Keratinocyte (primary cell): ENCODE measurements around the gene GANC. TPM values are rescaled to one million over a fixed set of nuclear protein-coding genes. Genes with fewer than 3 reads are reported as not detected.
"Not testable (repeated sequence)": the region's sequence is repeated elsewhere in the genome, so short reads cannot be mapped to it uniquely, and the experiment has no call there.

Experiments used
- DNase-seq: peaks from one replicate; pipeline ENCODE4 v3.0.0-alpha.2; 2011; ENCODE audit warnings: low read depth, missing footprints, low spot score
- FAIRE-seq: peaks from 2 replicates; lab custom pipeline; 2011; peaks lifted over from hg19 to GRCh38; lab: Jason Lieb, UNC
- H2AFZ ChIP-seq: 2 replicates; pipeline ENCODE4 v1.6.0; 2012; ENCODE audit warnings: low read length, control low read depth, inconsistent platforms; ENCODE audit not compliant: control insufficient read depth
- H3K27ac ChIP-seq: 2 replicates; pipeline ENCODE4 v1.5.1; 2011; ENCODE audit warnings: low read length; ENCODE audit not compliant: control insufficient read depth, insufficient read depth
- H3K27me3 ChIP-seq: 3 replicates; pipeline ENCODE4 v1.6.0; 2011; ENCODE audit warnings: low read length; ENCODE audit not compliant: control insufficient read depth, insufficient read depth; ENCODE audit errors: extremely low read depth
- H3K36me3 ChIP-seq, 2 experiments: 2 replicates in 1 of 2; 3 replicates in 1 of 2; pipeline ENCODE4 v1.5.1; 2011; ENCODE audit warnings: low read length in 2 of 2, mild to moderate bottlenecking in 1 of 2; ENCODE audit not compliant: control insufficient read depth in 2 of 2, insufficient read depth in 2 of 2; ENCODE audit errors: extremely low read depth in 1 of 2
- H3K4me1 ChIP-seq: 3 replicates; pipeline ENCODE4 v1.5.1; 2011; ENCODE audit warnings: low read length; ENCODE audit not compliant: control insufficient read depth, insufficient read depth; ENCODE audit errors: extremely low read depth
- H3K4me2 ChIP-seq: 3 replicates; pipeline ENCODE4 v1.6.0; 2011; ENCODE audit warnings: low read depth, low read length; ENCODE audit not compliant: control insufficient read depth, insufficient read depth; ENCODE audit errors: extremely low read depth
- H3K4me3 ChIP-seq, 3 experiments: fragments of 200-600 bp in 1 of 3; sonication (generic) in 1 of 3; 2 replicates in 2 of 3; 3 replicates in 1 of 3; pipeline ENCODE4 v1.5.1; 2011 to 2016; ENCODE audit warnings: low read length in 3 of 3, mild to moderate bottlenecking in 3 of 3, control low read depth in 2 of 3, inconsistent platforms in 1 of 3, low read depth in 1 of 3, mixed read lengths in 1 of 3, mixed run types in 1 of 3, moderate library complexity in 1 of 3; ENCODE audit not compliant: control insufficient read depth in 2 of 3, insufficient read depth in 2 of 3; ENCODE audit errors: extremely low read depth in 1 of 3
- H3K79me2 ChIP-seq: 2 replicates; pipeline ENCODE4 v1.6.0; 2012; ENCODE audit warnings: low read length; ENCODE audit not compliant: control insufficient read depth, insufficient read depth
- H3K9ac ChIP-seq: 3 replicates; pipeline ENCODE4 v1.6.0; 2011; ENCODE audit warnings: low read length; ENCODE audit not compliant: control insufficient read depth, insufficient read depth; ENCODE audit errors: extremely low read depth
- H3K9me1 ChIP-seq: 3 replicates; pipeline ENCODE4 v1.6.0; 2011; ENCODE audit warnings: low read length; ENCODE audit not compliant: control insufficient read depth, insufficient read depth; ENCODE audit errors: extremely low read depth
- H3K9me3 ChIP-seq: 2 replicates; pipeline ENCODE4 v1.5.1; 2012; ENCODE audit warnings: low read depth, low read length; ENCODE audit not compliant: control insufficient read depth
- H4K20me1 ChIP-seq: 3 replicates; pipeline ENCODE4 v1.6.0; 2011; ENCODE audit warnings: low read length; ENCODE audit not compliant: control insufficient read depth, insufficient read depth; ENCODE audit errors: extremely low read depth
- CTCF ChIP-seq, 3 experiments: IDR thresholded peaks in 1 of 3; conservative IDR thresholded peaks in 1 of 3; optimal IDR thresholded peaks in 1 of 3; 2 replicates in 2 of 3; 3 replicates in 1 of 3; pipeline versions ENCODE3 to v1.5.1; 2011; ENCODE audit warnings: low read length in 3 of 3, mild to moderate bottlenecking in 3 of 3, moderate library complexity in 2 of 3, control low read depth in 1 of 3, inconsistent platforms in 1 of 3; ENCODE audit not compliant: insufficient read depth in 2 of 3; ENCODE audit errors: extremely low read depth in 1 of 3
- EZH2 ChIP-seq: IDR thresholded peaks from one replicate; pipeline ENCODE4 v1.6.1; 2012; ENCODE audit warnings: inconsistent platforms, mild to moderate bottlenecking, low read length, moderate library complexity
- dilution Hi-C: fragments of 300-500 bp; cut with MboI; formaldehyde crosslinking; loops from one replicate; pipeline ENCODE4 v1.7.0; 2020; ENCODE audit warnings: low sequenced_read_pairs; ENCODE audit not compliant: extremely low pct_ligation_motif_present
- polyA plus RNA-seq, 5 experiments: library from polyadenylated mRNA; depleted of rRNA in 3 of 5; stranded (reverse) in 3 of 5; stranded (forward) in 1 of 5; unstranded in 1 of 5; fragments of >200 nt; gene quantifications; 1 replicate in 1 of 5; 2 replicates in 3 of 5; 3 replicates in 1 of 5; pipeline versions ENCODE4 v1.2.1 to v1.2.3, GENCODE V29; 2011 to 2012; ENCODE audit warnings: missing spikeins in 2 of 5, low read depth in 1 of 5, low replicate concordance in 1 of 5

GANC gene
- polyA plus RNA-seq, 1 donor (not counting 4 experiments of a cell fraction or from before 2014, with no cell fraction given) = 46.2 TPM

DNA sequence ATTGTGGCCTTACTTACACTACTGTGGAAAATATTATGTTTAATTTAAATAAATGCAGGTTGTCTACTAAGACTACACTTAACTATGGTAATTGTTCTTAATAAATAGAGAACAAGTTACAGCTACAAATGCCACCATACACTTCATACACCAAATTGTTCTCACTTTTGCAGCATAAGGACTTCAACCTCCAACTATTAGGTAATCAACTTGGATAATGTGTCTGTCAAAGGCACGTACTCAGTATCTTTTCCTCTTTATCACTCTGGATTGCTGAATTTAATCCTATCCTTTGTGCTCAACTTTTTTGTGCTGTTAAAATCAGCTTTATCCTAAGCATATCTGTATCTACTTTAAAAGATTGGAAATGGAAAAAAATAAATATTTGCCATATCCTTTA lies 41.8 kb downstream of the GANC start:
- no peaks in the 10 kb centered on the region for H3K4me1 ChIP-seq
- H3K9me1 ChIP-seq = no peaks in the 10 kb centered on the region
- dilution Hi-C loops = no loop called here
- H3K9me3 ChIP-seq = no peaks in the 10 kb centered on the region
- TF ChIP-seq EZH2 (no peak), CTCF (optimal IDR thresholded peaks at IDR 0.05 in 1 of 3, IDR thresholded peaks at IDR 0.05 in 1 of 3, conservative IDR thresholded peaks at IDR 0.05 in 1 of 3; ENCODE audit: extremely low read depth in 1 of 3, insufficient read depth in 2 of 3, low read length in 3 of 3) (no peak)
- no peaks in the 10 kb centered on the region for H3K79me2 ChIP-seq
- FAIRE-seq (no peak), DNase-seq (no peak)
- peaks cover 8 to 11% of the 10 kb centered on the region in 2 experiments for H3K36me3 ChIP-seq
- H3K9ac ChIP-seq = no peak overlapping the region
- no peak overlapping the region for H2AFZ ChIP-seq
- H4K20me1 ChIP-seq = no peaks in the 10 kb centered on the region
- H3K4me3 ChIP-seq = no peak overlapping the region
- no peaks in the 10 kb centered on the region for H3K27me3 ChIP-seq
- no peak overlapping the region for H3K27ac ChIP-seq
- no peak overlapping the region for H3K4me2 ChIP-seq

DNA sequence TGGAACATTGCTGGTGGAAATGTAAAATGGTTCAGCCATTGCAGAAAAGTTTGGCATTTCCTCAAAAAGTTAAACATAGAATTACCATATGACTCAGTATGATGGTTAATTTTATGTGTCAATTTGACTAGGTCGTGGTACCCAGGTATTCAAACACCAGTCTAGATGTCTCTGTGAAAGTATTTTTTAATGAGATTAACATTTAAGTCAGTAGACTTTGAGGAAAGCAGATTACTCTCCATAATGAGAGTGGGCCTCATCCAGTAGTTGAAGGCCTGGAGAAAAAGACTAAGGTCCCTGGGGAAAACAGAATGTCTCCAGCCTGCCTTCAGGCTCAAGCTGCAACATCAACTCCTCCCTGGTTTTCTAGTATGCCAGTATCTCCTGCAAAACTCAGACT lies 42.5 kb downstream of the GANC start:
- H3K79me2 ChIP-seq = no peaks in the 10 kb centered on the region
- no peak overlapping the region for H3K4me3 ChIP-seq
- H3K27ac ChIP-seq = no peak overlapping the region
- no peaks in the 10 kb centered on the region for H4K20me1 ChIP-seq
- no peaks in the 10 kb centered on the region for H3K9me1 ChIP-seq
- no peaks in the 10 kb centered on the region for H3K9me3 ChIP-seq
- TF ChIP-seq CTCF (optimal IDR thresholded peaks at IDR 0.05 in 1 of 3, IDR thresholded peaks at IDR 0.05 in 1 of 3, conservative IDR thresholded peaks at IDR 0.05 in 1 of 3; ENCODE audit: extremely low read depth in 1 of 3, insufficient read depth in 2 of 3, low read length in 3 of 3) = no peak
- TF ChIP-seq EZH2 = no peak
- FAIRE-seq = no peak
- H3K9ac ChIP-seq = no peak overlapping the region
- H3K27me3 ChIP-seq = no peaks in the 10 kb centered on the region
- dilution Hi-C loops = no loop called here
- H2AFZ ChIP-seq = no peak overlapping the region
- DNase-seq = no peak
- H3K4me1 ChIP-seq = no peaks in the 10 kb centered on the region
- H3K36me3 ChIP-seq = peaks cover 3 to 11% of the 10 kb centered on the region in 2 experiments
- no peak overlapping the region for H3K4me2 ChIP-seq

GRCh38 chr15:42316282-42316805 lies 43.3 kb downstream of the GANC start:
- H3K4me3 ChIP-seq, H3K27ac ChIP-seq, H4K20me1 ChIP-seq, H3K79me2 ChIP-seq, H3K9me1 ChIP-seq, H3K36me3 ChIP-seq, H3K4me1 ChIP-seq, H2AFZ ChIP-seq, dilution Hi-C loops, DNase-seq, H3K4me2 ChIP-seq, H3K27me3 ChIP-seq, H3K9me3 ChIP-seq, FAIRE-seq, H3K9ac ChIP-seq: not testable (repeated sequence)
